WTC11 (cell line): Measurements from ENCODE around the gene SLC9A3. TPM values are rescaled to one million over a fixed set of nuclear protein-coding genes. Genes with fewer than 3 reads are reported as not detected.

Experiments
- ATAC-seq: fragments of 200-7000 bp; cut with Tn5 transposase; 2 replicates; pipeline ENCODE4 v1.10.0; 2021; ENCODE audit warnings: mild to moderate bottlenecking, moderate library complexity
- CTCF ChIA-PET: fragments of 300-600 bp; sonication (Branson Sonifier 250); formaldehyde crosslinking; loops from one replicate; lab custom pipeline; 2021; ENCODE audit warnings: antibody characterized with exemption; lab: Charles Lee
- POLR2A ChIA-PET: fragments of 350-600 bp; sonication (Branson Sonifier 250); formaldehyde crosslinking; loops from one replicate; lab custom pipeline; 2021; ENCODE audit warnings: antibody characterized with exemption; lab: Charles Lee
- DNase-seq: peaks from one replicate; pipeline ENCODE4 v3.0.0; 2021; ENCODE audit warnings: low spot score
- H3K27ac Mint-ChIP-seq: 2 replicates; pipeline ENCODE4 v1.8.0; 2021; ENCODE audit warnings: mixed read lengths
- H3K27me3 Mint-ChIP-seq: 2 replicates; pipeline ENCODE4 v1.8.0; 2021; ENCODE audit warnings: low read depth, mild to moderate bottlenecking, moderate library complexity, mixed read lengths
- H3K36me3 Mint-ChIP-seq: 2 replicates; pipeline ENCODE4 v1.8.0; 2021; ENCODE audit warnings: mixed read lengths
- H3K4me1 Mint-ChIP-seq: 2 replicates; pipeline ENCODE4 v1.8.0; 2022; ENCODE audit warnings: mixed read lengths
- H3K4me3 Mint-ChIP-seq: 2 replicates; pipeline ENCODE4 v1.8.0; 2021; ENCODE audit warnings: mild to moderate bottlenecking, moderate library complexity, mixed read lengths
- H3K9me3 Mint-ChIP-seq: 2 replicates; pipeline ENCODE4 v1.8.0; 2021; ENCODE audit warnings: mixed read lengths
- ARID4B ChIP-seq: sonication (generic); formaldehyde crosslinking; IDR thresholded peaks from 2 replicates; pipeline ENCODE4 v1.8.0; 2023; ENCODE audit warnings: missing genetic modification reagents, mild to moderate bottlenecking, borderline replicate concordance
- E2F4 ChIP-seq: sonication (generic); formaldehyde crosslinking; IDR thresholded peaks from 2 replicates; pipeline ENCODE4 v1.8.1; 2022; ENCODE audit warnings: low read depth, mild to moderate bottlenecking, moderate library complexity, missing genetic modification reagents, borderline replicate concordance
- EMX1 ChIP-seq: fragments of 250-450 bp; sonication (Bioruptor Pico); IDR thresholded peaks from 2 replicates; pipeline ENCODE4 v1.8.0; 2021; ENCODE audit warnings: mild to moderate bottlenecking
- FOXK1 ChIP-seq: sonication (generic); formaldehyde crosslinking; IDR thresholded peaks from 2 replicates; pipeline ENCODE4 v1.8.0; 2022; ENCODE audit warnings: mild to moderate bottlenecking, moderate library complexity, missing genetic modification reagents
- FOXP4 ChIP-seq: sonication (generic); formaldehyde crosslinking; IDR thresholded peaks from 2 replicates; pipeline ENCODE4 v1.8.0; 2022; ENCODE audit warnings: mild to moderate bottlenecking, missing genetic modification reagents
- HMGA2 ChIP-seq: fragments of 250-450 bp; sonication (Bioruptor Pico); IDR thresholded peaks from 2 replicates; pipeline ENCODE4 v1.4.0; 2021; ENCODE audit warnings: mild to moderate bottlenecking, moderate library complexity
- JUN ChIP-seq: sonication (generic); formaldehyde crosslinking; IDR thresholded peaks from 2 replicates; pipeline ENCODE4 v1.8.0; 2023; ENCODE audit warnings: mild to moderate bottlenecking, missing genetic modification reagents
- NFYB ChIP-seq: sonication (generic); formaldehyde crosslinking; conservative IDR thresholded peaks from 2 replicates; pipeline ENCODE4 v1.8.0; 2022; ENCODE audit warnings: low read depth, missing genetic modification reagents
- SMAD3 ChIP-seq: sonication (generic); formaldehyde crosslinking; IDR thresholded peaks from 2 replicates; pipeline ENCODE4 v1.8.0; 2022; ENCODE audit warnings: missing genetic modification reagents, mild to moderate bottlenecking, borderline replicate concordance
- SOX15 ChIP-seq: fragments of 250-450 bp; sonication (Bioruptor Pico); IDR thresholded peaks from 2 replicates; pipeline ENCODE4 v1.9.0; 2021; ENCODE audit warnings: mild to moderate bottlenecking
- USF1 ChIP-seq: sonication (generic); formaldehyde crosslinking; IDR thresholded peaks from 2 replicates; pipeline ENCODE4 v1.8.0; 2022; ENCODE audit warnings: mild to moderate bottlenecking, missing genetic modification reagents
- USF2 ChIP-seq: sonication (generic); formaldehyde crosslinking; IDR thresholded peaks from 2 replicates; pipeline ENCODE4 v1.8.1; 2023; ENCODE audit warnings: mild to moderate bottlenecking, missing genetic modification reagents, moderate library complexity
- ZNF121 ChIP-seq: sonication (generic); formaldehyde crosslinking; IDR thresholded peaks from 2 replicates; pipeline ENCODE4 v1.8.0; 2023; ENCODE audit warnings: missing genetic modification reagents
- ZNF396 ChIP-seq: fragments of 250-450 bp; sonication (Bioruptor Pico); IDR thresholded peaks from 2 replicates; pipeline ENCODE4 v1.8.0; 2021; ENCODE audit warnings: mild to moderate bottlenecking, moderate library complexity, borderline replicate concordance
- ZNF423 ChIP-seq: fragments of 250-450 bp; sonication (Bioruptor Pico); IDR thresholded peaks from 2 replicates; pipeline ENCODE4 v2.1.2; 2022; ENCODE audit warnings: mild to moderate bottlenecking, moderate library complexity
- ZNF425 ChIP-seq: fragments of 250-450 bp; sonication (Bioruptor Pico); conservative IDR thresholded peaks from 2 replicates; pipeline ENCODE4 v1.9.0; 2021; ENCODE audit warnings: mild to moderate bottlenecking
- ZNF671 ChIP-seq: fragments of 250-450 bp; sonication (Bioruptor Pico); IDR thresholded peaks from 2 replicates; pipeline ENCODE4 v1.8.0; 2021; ENCODE audit warnings: mild to moderate bottlenecking
- total RNA-seq: library from RNA; stranded (reverse); gene quantifications from 3 replicates; pipeline ENCODE4 v1.2.3, GENCODE V29; 2021

Gene SLC9A3
- total RNA-seq, 1 experiment from 2014 or later: 1.6 TPM

GRCh38 chr5:530001-530955 is 6.0 kb upstream of the SLC9A3 start (continued):
- TF ChIP-seq USF1 (no peak), ZNF396 (no peak), FOXP4 (CRISPR knock-in tag) (no peak), FOXK1 (no peak), ZNF425 (CRISPR knock-in tag) (no peak)
- TF ChIP-seq, all 79 proteins: peak for 0

- Mint-ChIP-seq H3K4me1 (peaks cover 7% of the 10 kb centered on the region), H3K9me3 (no peaks in the 10 kb centered on the region), H3K36me3 (no peaks in the 10 kb centered on the region), H3K27ac (no peak overlapping the region), H3K4me3 (peak overlapping the region; percentile 35; the same call in 1 of the 2 replicates), H3K27me3 (peaks cover 63% of the 10 kb centered on the region)
- DNase-seq: no peak
- TF ChIP-seq ZNF121 (CRISPR knock-in tag): peak; percentile 94
- TF ChIP-seq ZNF671 (CRISPR knock-in tag): no peak
- ATAC-seq: no peak
- CTCF ChIA-PET: interaction anchor here (0.6 to 1.7 kb wide), 15 partner anchors 9 to 212 kb away, joined by 3 to 5 read pairs (median 3); partner anchors contain the start of gene CEP72
- POLR2A ChIA-PET: no interaction called here
Observed at GRCh38 chr5:528629-529511, 4.6 kb upstream of the SLC9A3 start.

- no peaks in the 10 kb centered on the region for H3K9me3 Mint-ChIP-seq
- H3K27me3 Mint-ChIP-seq: peaks cover 70% of the 10 kb centered on the region
- POLR2A ChIA-PET: no interaction called here
- peaks cover 10% of the 10 kb centered on the region for H3K4me1 Mint-ChIP-seq
- ATAC-seq (no peak), DNase-seq (no peak)
- no peak overlapping the region for H3K4me3 Mint-ChIP-seq
- H3K36me3 Mint-ChIP-seq: no peaks in the 10 kb centered on the region
- CTCF ChIA-PET: interaction anchor here (0.7 to 1.1 kb wide), 3 partner anchors 11 to 81 kb away, joined by 3 to 4 read pairs (median 3); no protein-coding TSS in a partner anchor
- H3K27ac Mint-ChIP-seq: no peak overlapping the region
- TF ChIP-seq E2F4 (CRISPR knock-in tag) (no peak), NFYB (CRISPR knock-in tag) (no peak), USF2 (CRISPR knock-in tag) (no peak), ZNF423 (CRISPR knock-in tag) (no peak), ARID4B (CRISPR knock-in tag) (no peak), HMGA2 (CRISPR knock-in tag) (no peak), SMAD3 (no peak), SOX15 (no peak), JUN (CRISPR knock-in tag) (no peak), EMX1 (CRISPR knock-in tag) (no peak)
Observed at GRCh38 chr5:527646-528628, 3.7 kb upstream of the SLC9A3 start.
